Neural progenitor cell (in vitro differentiated cells): ENCODE results near the gene TBCEL.

Source experiments
- EZH2phosphoT487 ChIP-seq: fragments of 200-600 bp; sonication (generic); IDR thresholded peaks from 2 replicates; pipeline ENCODE4 v1.6.1; 2017; ENCODE audit warnings: antibody characterized with exemption
- TF ChIP-seq, protein P1 (sequence below): fragments of 200-600 bp; sonication (generic); IDR thresholded peaks from 2 replicates; pipeline ENCODE4 v1.5.1; 2017; ENCODE audit warnings: antibody characterized with exemption, mild to moderate bottlenecking

DNA sequence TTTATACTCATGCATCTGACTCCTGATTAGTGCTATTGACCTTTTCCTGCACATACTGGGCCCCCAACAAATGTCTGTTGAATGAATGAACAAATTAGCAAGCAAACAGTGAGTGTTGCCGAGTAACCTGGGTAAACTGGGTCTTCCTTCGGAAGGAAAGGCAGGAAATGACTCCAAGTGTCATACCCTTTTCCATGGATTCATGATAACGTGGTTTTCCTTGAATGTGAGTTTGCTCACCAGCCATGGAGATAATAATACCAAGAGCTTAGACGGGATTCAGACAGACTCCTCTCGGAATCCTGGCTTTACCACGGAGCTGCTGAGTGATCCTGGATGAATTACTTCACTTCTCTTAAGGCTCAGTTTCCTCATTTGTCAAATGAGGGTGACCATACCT is 93.9 kb downstream of the TBCEL start:
- TF ChIP-seq, protein P1, sequence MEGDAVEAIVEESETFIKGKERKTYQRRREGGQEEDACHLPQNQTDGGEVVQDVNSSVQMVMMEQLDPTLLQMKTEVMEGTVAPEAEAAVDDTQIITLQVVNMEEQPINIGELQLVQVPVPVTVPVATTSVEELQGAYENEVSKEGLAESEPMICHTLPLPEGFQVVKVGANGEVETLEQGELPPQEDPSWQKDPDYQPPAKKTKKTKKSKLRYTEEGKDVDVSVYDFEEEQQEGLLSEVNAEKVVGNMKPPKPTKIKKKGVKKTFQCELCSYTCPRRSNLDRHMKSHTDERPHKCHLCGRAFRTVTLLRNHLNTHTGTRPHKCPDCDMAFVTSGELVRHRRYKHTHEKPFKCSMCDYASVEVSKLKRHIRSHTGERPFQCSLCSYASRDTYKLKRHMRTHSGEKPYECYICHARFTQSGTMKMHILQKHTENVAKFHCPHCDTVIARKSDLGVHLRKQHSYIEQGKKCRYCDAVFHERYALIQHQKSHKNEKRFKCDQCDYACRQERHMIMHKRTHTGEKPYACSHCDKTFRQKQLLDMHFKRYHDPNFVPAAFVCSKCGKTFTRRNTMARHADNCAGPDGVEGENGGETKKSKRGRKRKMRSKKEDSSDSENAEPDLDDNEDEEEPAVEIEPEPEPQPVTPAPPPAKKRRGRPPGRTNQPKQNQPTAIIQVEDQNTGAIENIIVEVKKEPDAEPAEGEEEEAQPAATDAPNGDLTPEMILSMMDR, result no peak
- no peak for TF ChIP-seq EZH2phosphoT487
